Midbrain (tissue), 1 donor: Measurements from ENCODE around the gene MAP4K4.
A peak's percentile ranks its signal among the peaks of the same experiment; 100 is the strongest.

Source experiments
- DNase-seq: peaks from one replicate; lab custom pipeline; 2025; lab: John Stamatoyannopoulos, UW

Gene MAP4K4

GRCh38 chr2:101723371-101724124 lies 26.0 kb downstream of the MAP4K4 start:
- DNase-seq, result peak; percentile 32

GRCh38 chr2:101724125-101724474 lies 26.6 kb downstream of the MAP4K4 start:
- DNase-seq, result no peak

GRCh38 chr2:101725038-101725437 lies 27.5 kb downstream of the MAP4K4 start:
- no peak for DNase-seq

DNA sequence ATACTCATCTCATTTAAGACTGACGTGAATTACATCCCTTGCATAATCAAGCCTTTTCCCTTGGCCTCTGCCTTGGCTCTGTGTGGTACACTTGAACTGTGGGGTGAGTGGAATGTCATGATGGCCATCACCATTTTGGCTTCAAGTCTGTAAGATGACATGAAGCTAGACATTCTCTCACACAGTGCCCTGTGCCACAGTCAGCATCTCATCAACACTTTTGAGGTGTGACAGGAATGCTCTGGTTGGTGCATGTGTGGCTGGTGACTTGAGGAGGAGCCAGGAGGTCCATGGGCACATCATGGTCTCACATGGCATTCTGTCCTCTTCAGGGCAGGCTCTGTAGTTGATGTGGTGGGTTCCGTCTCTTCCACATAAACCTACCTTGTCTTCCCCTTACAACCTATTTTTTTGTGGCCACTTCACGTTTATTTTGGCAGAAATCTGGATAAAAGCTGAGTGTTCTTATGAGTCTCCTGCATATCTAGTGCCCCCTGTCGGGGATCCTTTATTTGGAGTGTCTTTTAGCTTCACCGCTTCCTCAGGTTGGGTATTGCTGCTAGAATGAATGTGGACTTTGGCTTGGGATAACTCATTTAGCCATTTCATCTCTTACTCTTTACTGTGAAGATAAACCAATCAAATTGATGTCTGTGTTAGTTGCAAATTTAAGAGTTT lies 28.1 kb downstream of the MAP4K4 start:
- DNase-seq, result peak; percentile 21

DNA sequence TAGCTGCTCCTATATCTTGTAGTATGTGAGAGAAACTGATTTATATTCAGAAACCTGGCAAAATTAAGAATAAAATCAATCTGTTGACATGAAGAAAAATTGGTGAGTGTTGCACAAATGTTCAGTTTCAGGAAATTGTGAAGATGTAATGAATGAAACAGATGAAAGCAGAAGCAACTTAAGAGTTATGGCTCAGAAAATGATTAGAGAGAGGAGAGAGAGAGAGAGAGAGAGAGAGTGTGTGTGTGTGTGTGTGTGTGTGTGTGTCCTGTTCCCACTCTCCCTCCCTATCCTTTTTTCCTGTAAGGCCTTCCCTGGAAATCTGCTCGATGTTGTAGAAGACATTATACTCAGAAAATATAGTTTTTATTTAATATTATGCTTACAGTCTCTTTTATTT lies 31.4 kb downstream of the MAP4K4 start:
- DNase-seq, result no peak

DNA sequence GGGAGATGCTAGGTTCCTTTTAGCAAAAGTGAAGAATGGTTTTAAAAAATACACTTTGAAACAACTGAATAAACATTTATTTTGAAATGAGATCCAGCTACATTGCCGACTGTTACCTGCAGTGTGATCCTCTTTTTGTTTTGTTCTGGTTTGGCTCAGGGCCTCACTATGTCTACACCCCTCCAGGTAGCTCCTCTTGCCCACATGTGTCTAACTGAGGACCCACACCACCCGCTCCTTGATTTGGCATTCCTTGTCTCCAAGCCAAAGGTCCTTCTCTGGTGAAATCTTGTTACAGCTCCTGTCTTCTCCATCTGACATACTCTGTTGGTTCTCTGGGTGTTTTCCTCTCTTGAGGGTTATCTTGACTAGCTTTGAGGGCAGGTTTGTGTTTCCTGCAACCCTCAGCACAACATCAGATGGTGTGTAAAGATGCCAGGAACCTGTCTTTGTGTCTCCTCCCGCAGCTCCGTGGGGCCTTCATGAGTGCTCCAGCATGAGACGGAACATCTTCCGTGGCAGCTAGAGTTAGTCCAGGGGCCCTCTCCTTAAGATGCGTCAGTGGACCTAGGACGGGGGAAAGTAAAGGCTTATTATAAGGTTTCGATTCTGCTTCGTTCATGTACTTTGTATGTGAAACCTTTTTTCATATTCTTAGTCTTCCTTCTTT lies 32.1 kb downstream of the MAP4K4 start:
- no peak for DNase-seq

GRCh38 chr2:101731221-101732054 lies 33.9 kb downstream of the MAP4K4 start:
- DNase-seq, result no peak

GRCh38 chr2:101732199-101732598 lies 34.7 kb downstream of the MAP4K4 start:
- no peak for DNase-seq

- DNase-seq, result no peak
These were observed 35.3 kb downstream of the MAP4K4 start for GRCh38 chr2:101732773-101733256.

DNA sequence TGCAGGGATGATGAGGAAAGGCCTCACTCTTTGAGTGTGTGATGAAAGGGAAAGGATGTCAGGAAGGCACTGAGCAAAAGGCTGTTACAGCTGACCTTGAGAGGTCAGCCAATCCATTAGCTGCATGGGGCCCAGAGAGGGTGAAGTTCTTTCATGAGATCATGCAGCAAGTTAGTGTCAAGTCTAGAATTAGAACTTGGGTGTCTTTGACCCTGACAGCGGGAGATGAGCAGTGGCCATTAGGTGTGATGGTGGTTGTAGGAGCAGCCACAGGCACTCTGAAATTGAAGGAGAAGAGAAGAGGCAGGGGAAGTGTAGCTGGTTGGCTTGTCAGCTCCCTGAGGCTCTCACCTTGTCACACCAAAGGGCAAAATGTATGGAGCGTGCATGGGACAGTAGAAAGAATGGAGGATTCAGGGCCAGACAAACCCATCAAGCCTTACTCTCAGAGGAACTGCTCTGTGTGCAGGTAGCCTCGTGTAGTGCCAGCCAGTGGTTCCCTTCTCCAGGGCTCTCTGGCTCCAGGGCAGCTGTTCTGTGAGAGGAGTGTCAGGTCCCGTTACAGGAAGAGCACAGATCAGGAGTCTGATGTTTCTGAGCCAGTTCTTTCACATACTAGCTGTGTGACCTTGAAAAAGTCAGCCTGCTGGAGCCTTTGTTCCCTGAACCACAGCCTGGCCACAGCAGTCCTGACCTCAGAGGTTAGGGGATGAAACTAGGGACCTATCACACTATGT lies 35.9 kb downstream of the MAP4K4 start:
- DNase-seq, result no peak

GRCh38 chr2:101734505-101735165 lies 37.1 kb downstream of the MAP4K4 start:
- peak; percentile 64 for DNase-seq

GRCh38 chr2:101735166-101735533 lies 37.6 kb downstream of the MAP4K4 start:
- DNase-seq, result no peak

GRCh38 chr2:101736233-101736632 lies 38.7 kb downstream of the MAP4K4 start:
- DNase-seq, result peak; percentile 79

DNA sequence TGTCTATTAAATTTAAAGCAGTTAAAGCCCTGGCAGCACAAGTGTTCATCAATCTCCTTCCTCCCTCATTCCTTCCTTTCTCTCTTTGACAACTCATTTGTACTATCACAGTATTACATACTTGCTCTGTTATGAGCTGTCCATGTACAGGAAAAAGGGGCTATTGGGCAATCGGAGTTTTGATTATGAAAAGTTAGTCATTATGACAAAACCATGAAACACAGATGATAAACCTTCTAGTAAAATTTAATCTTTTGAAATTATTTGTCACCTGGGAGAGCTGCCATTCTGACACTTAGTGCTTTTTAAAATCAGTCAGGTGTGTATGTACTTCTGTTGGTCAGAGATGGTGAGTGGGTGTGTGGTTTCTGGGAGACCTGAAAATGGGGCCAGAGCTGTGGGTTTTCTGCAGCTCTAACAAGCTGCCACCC lies 39.4 kb downstream of the MAP4K4 start:
- DNase-seq, result peak; percentile 62

DNA sequence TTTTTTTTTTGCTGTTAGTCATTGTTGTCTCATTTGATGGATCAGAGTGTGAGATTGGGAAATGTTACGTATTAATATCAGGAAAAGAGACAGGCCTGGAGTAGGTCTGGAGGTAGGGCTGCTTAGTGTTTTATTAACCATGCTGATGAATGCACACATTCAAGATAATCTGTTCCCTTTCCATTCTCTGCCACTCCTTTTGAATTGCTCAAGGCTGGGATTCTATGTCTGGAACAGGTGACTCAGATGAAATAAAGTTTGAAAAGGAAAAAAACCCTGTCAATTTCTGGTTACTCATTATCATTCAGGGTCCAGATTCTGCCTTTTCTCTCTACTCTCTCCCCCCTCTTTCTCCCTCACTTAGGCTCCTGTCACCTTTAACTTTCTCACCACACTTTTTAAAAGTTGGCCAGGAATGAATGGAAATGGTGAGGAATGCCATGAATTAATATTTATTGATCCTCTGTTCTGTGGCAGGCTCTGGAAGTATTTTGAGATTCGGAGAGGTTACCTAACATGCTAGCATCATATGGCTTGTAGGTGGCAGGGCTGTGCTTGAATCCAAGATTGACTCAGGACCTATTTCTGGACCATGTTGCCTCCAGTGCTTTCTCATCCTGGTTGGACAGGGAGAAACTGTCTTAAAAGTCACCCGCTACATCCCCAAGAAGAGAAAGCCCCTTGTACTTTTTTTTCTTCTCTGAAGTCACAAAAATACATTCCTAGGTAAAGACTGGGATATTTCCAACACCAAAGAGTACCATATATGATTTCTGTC lies 40.2 kb downstream of the MAP4K4 start:
- no peak for DNase-seq

DNA sequence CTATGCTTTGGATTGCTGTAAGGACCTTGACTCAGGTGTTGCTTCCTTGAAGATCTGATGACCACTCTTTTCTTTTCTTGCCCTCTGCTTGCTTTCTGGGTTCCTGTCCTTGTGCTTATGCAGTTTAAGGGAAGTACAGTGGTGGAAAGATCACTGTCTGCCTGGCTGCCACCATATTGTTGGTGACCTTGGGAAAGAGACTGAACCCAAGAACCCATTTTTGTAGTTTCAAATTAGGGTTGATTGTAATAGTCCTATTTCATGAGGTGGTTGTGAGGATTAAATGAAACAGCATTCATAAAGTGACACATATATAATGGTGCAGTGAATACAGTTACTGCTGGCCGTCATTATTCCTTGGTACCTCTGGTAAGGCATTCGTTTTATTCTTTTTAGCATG lies 41.1 kb downstream of the MAP4K4 start:
- no peak for DNase-seq

- no peak for DNase-seq
These were observed 43.1 kb downstream of the MAP4K4 start for GRCh38 chr2:101740555-101740964.

- peak; percentile 50 for DNase-seq
These were observed 44.4 kb downstream of the MAP4K4 start for GRCh38 chr2:101741775-101742520.

- DNase-seq, result peak; percentile 43
These were observed 45.0 kb downstream of the MAP4K4 start for GRCh38 chr2:101742547-101742946.
